Peyer's patch (tissue), 4 donors: ENCODE data around the gene EBP. TPM values are rescaled to one million over a fixed set of nuclear protein-coding genes. Genes with fewer than 3 reads are reported as not detected.

Source experiments
- DNase-seq, 3 donors: peaks; one replicate each; pipeline ENCODE4 v3.0.0-alpha.2; 2017 to 2019
- H3K27ac ChIP-seq, 4 donors: fragments of 200-600 bp; sonication (generic); one replicate each; pipeline ENCODE4 v1.5.1; 2016 to 2019
- H3K27me3 ChIP-seq, 2 donors: fragments of 200-600 bp; sonication (generic); one replicate each; pipeline ENCODE4 v1.5.1; 2019
- H3K36me3 ChIP-seq, 3 donors: fragments of 200-600 bp; sonication (generic); one replicate each; pipeline ENCODE4 v1.5.1; 2016 to 2019
- H3K4me1 ChIP-seq, 4 donors: fragments of 200-600 bp; sonication (generic); one replicate each; pipeline ENCODE4 v1.5.1; 2016 to 2019
- H3K4me3 ChIP-seq, 4 donors: fragments of 200-600 bp; sonication (generic); 1 replicate in 3 of 4; 2 replicates in 1 of 4; pipeline ENCODE4 v1.5.1; 2016 to 2019; ENCODE audit warnings: mild to moderate bottlenecking in 1 of 4
- H3K9me3 ChIP-seq, 4 donors: fragments of 200-600 bp; sonication (generic); one replicate each; pipeline ENCODE4 v1.5.1; 2016 to 2019; ENCODE audit warnings: mild to moderate bottlenecking in 1 of 4
- CTCF ChIP-seq, 6 experiments: fragments of 450-650 bp in 4 of 6; fragments of 200-600 bp in 2 of 6; sonication (generic) in 1 of 6; IDR thresholded peaks; one replicate each; pipeline ENCODE4 v1.5.1; 2017 to 2019; ENCODE audit warnings: antibody characterized with exemption in 6 of 6, mild to moderate bottlenecking in 3 of 6, moderate library complexity in 1 of 6
- POLR2A ChIP-seq, 2 donors: fragments of 450-650 bp; IDR thresholded peaks; one replicate each; pipeline ENCODE4 v1.5.1; 2017; ENCODE audit warnings: antibody characterized with exemption in 2 of 2, mild to moderate bottlenecking in 2 of 2, moderate library complexity in 2 of 2
- total RNA-seq, 4 donors: library from RNA; depleted of rRNA; stranded (reverse); fragments of >200 nt; gene quantifications; one replicate each; pipeline ENCODE4 v1.1.0, GENCODE V29; 2016

The EBP gene
- total RNA-seq, 4 donors from 2014 or later: 47.0 to 189 (median 134) TPM

DNA sequence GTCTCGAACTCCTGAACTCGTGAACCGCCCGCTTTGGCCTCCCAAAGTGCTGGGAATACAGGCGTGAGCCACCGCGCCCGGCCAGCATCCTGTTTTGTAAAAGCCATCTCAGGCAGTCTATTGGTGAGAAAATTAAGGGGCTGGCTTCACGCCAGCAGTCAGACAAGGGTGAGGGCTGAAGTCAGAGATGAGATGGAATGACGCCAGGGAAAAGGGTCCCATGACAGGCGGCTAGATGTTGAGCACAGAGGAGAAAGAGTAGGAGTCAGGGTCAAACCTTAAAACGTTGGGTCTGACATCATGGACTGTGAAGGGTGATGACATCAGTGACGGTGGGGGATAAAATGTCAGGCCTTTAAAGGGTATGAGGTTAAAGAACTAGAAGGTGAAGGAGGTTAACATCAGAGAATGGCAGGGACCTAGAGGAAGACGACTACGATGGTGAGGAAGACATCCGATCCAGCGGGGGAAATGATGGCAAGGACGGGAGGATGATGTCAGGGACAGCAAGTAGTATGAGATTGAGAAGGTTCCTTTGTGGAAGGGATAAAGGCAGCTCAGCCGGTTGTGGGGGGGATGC lies 52.2 kb downstream of the EBP start:
- H3K27ac ChIP-seq: peak overlapping the region; percentile 93 to 100 (median 99)
- no peak for TF ChIP-seq CTCF (IDR thresholded peaks at IDR 0.05)
- no peak for TF ChIP-seq POLR2A (IDR thresholded peaks at IDR 0.05)
- H3K9me3 ChIP-seq: no peaks in the 10 kb centered on the region
- peak in 2 of 3 donors; percentile 19 to 53 for DNase-seq
- H3K27me3 ChIP-seq: no peaks in the 10 kb centered on the region
- peaks cover 0 to 14% (median 7%) of the 10 kb centered on the region in 4 donors for H3K4me1 ChIP-seq
- H3K4me3 ChIP-seq: peak overlapping the region; percentile 62 to 84 (median 72)
- peaks cover 0 to 36% (median 0%) of the 10 kb centered on the region in 3 donors for H3K36me3 ChIP-seq

DNA sequence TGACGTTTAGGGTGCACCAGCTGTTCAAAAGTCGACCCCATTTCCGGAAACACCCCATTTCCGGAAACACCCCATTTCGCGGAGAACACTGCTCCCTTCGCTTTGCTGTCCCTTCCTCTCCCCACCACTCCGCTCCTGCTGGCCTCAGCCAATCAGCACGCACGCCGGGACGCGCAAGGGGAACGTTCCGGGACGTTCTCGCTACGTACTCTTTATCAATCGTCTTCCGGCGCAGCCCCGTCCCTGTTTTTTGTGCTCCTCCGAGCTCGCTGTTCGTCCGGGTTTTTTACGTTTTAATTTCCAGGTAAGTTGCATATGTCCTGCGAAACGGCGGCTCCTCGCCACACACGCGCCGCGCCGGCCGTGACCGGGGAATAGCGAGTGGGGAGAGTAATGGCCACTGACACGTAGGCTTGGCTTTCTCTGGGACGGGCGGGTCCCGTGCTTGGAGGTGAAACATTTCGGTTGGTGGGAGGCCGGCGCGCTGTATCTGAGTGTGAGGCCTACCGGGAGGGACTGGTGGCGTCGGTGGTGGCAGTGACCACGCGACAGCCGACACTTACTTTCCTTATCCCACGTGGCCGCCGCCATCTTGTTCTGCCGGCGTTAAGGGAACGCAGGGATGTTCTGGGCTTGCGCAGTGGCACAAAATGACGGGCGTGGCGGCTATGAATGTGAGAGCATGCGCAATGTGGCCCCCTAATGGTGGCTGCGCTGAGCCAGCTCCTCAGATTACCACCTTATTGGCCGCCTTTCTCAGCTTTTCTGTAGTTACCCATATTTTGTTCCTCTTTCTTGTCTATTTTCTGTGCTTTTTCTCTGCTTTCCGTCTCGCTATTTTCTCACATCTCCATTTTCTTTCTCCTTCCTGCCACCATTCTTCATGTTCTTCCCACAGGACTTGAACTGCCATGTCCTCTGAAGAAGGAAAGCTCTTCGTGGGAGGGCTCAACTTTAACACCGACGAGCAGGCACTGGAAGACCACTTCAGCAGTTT lies 53.0 kb downstream of the EBP start, which contains the start of gene RBM3:
TSS of gene RBM3 (plus strand) at position 215 of the 997 bp plus-strand sequence. CDS start at position 912, 697 bp downstream.
- H3K9me3 ChIP-seq: no peaks in the 10 kb centered on the region
- peaks cover 0 to 36% (median 0%) of the 10 kb centered on the region in 3 donors for H3K36me3 ChIP-seq
- no peaks in the 10 kb centered on the region for H3K27me3 ChIP-seq
- peak in 4 of 6 experiments; percentile 7 to 58 (median 54) for TF ChIP-seq CTCF (IDR thresholded peaks at IDR 0.05)
- peak; percentile 85 to 88 for TF ChIP-seq POLR2A (IDR thresholded peaks at IDR 0.05)
- H3K4me3 ChIP-seq: peak within 1 kb of the TSS; percentile 62 to 84 (median 72)
- H3K27ac ChIP-seq: peak within 1 kb of the TSS; percentile 93 to 100 (median 99)
- H3K4me1 ChIP-seq: peaks cover 0 to 14% (median 7%) of the 10 kb centered on the region in 4 donors
- DNase-seq: peak; percentile 88 to 96 (median 91)

DNA sequence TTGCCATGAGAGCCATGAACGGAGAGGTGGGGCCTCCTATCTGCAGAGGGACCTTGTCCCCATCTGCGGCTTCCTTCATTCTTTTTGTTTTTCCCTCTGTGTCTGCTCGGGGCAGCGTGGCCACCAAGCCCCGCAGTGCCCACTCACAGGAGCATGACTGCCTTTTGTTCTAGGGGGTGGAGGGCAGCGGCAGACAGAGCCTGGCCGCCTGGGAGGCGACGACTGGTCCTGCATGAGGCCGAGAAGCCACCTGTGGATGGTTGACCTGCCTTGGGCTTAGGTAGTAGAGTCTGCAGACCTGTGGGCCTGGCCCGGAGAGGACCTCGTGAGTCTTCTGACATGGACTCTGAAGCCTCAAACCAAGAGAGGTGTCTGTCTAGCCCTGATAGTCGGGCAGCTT lies 54.0 kb downstream of the EBP start:
- peak overlapping the region; percentile 93 to 100 (median 99) for H3K27ac ChIP-seq
- H3K4me3 ChIP-seq: peak overlapping the region in 3 of 4 donors; percentile 62 to 84 (median 77)
- TF ChIP-seq POLR2A (IDR thresholded peaks at IDR 0.05): no peak
- TF ChIP-seq CTCF (IDR thresholded peaks at IDR 0.05): no peak
- H3K27me3 ChIP-seq: no peaks in the 10 kb centered on the region
- H3K4me1 ChIP-seq: peaks cover 0 to 14% (median 7%) of the 10 kb centered on the region in 4 donors
- H3K9me3 ChIP-seq: no peaks in the 10 kb centered on the region
- H3K36me3 ChIP-seq: peaks cover 0 to 36% (median 0%) of the 10 kb centered on the region in 3 donors
- DNase-seq: no peak

- Histone ChIP-seq H3K27ac (peak overlapping the region in 3 of 4 donors; percentile 93 to 100 (median 98)), H3K4me3 (peak overlapping the region in 3 of 4 donors; percentile 62 to 84 (median 77)), H3K36me3 (peaks cover 0 to 36% (median 0%) of the 10 kb centered on the region in 3 donors), H3K9me3 (no peaks in the 10 kb centered on the region), H3K27me3 (no peaks in the 10 kb centered on the region), H3K4me1 (peaks cover 0 to 14% (median 7%) of the 10 kb centered on the region in 4 donors)
- TF ChIP-seq CTCF (IDR thresholded peaks at IDR 0.05) (no peak), POLR2A (IDR thresholded peaks at IDR 0.05) (no peak)
- no peak for DNase-seq
These were observed 54.5 kb downstream of the EBP start for GRCh38 chrX:48576108-48576507.

Other genes with a start within 250 kb of the EBP start
- gene SSX3, start 165.1 kb upstream of the EBP start, total RNA-seq: not detected
- not detected for gene SSX4, start 138.3 kb upstream of the EBP start, total RNA-seq
- gene SSX4B, start 109.8 kb upstream of the EBP start, total RNA-seq: not detected
- 10 to 100 TPM in 3 of 4 donors, 1 to 10 TPM in 1; 9.1 to 26.4 (median 10.9) TPM for gene SLC38A5, start 51.5 kb upstream of the EBP start, total RNA-seq
- gene FTSJ1, start 45.6 kb upstream of the EBP start, total RNA-seq: 10 to 100 TPM; 12.5 to 67.7 (median 26.4) TPM
- 10 to 100 TPM in 1 of 4 donors, 1 to 10 TPM in 3; 3.7 to 11.4 (median 5.2) TPM for gene PORCN, start 12.8 kb upstream of the EBP start, total RNA-seq
- gene TBC1D25, start 17.9 kb downstream of the EBP start, total RNA-seq: 10 to 100 TPM in 2 of 4 donors, 1 to 10 TPM in 2; 9.3 to 14.9 (median 11.3) TPM
- 100 to 1,000 TPM; 118 to 178 (median 151) TPM for gene RBM3, start 52.7 kb downstream of the EBP start, total RNA-seq
- gene WDR13, start 75.7 kb downstream of the EBP start, total RNA-seq: 100 to 1,000 TPM in 2 of 4 donors, 10 to 100 TPM in 2; 95.1 to 218 (median 107) TPM
- gene WAS, start 162.0 kb downstream of the EBP start, total RNA-seq: 10 to 100 TPM in 1 of 4 donors, 1 to 10 TPM in 3; 3.5 to 45.4 (median 7.6) TPM
- 1 to 10 TPM; 2.5 to 7.4 (median 4.2) TPM for gene SUV39H1, start 174.9 kb downstream of the EBP start, total RNA-seq
- 10 to 100 TPM in 2 of 4 donors, not detected in 2; 15.2 to 15.3 TPM for gene GLOD5, start 239.9 kb downstream of the EBP start, total RNA-seq